Left lobe of liver (tissue), 2 donors: ENCODE measurements around the gene KCNH5. TPM values are rescaled to one million over a fixed set of nuclear protein-coding genes. Genes with fewer than 3 reads are reported as not detected.

Experiments used
- ATAC-seq: fragments of 200-7000 bp; cut with Tn5 transposase; one replicate; pipeline ENCODE4 v1.9.1; 2020; ENCODE audit warnings: mild to moderate bottlenecking, moderate library complexity
- DNase-seq: peaks from one replicate; pipeline ENCODE4 v3.0.0-alpha.2; 2020; ENCODE audit warnings: low spot score
- total RNA-seq: library from RNA; stranded (reverse); gene quantifications from one replicate; pipeline ENCODE4 v1.2.1, GENCODE V29; 2021
- donor health status: DM: no; HTN: no; CAD: no; lungs with moderate emphysema.
- donor health status: DM: no; HTN: yes; CAD: no.

The KCNH5 gene
- total RNA-seq, 1 donor from 2014 or later: not detected

DNA sequence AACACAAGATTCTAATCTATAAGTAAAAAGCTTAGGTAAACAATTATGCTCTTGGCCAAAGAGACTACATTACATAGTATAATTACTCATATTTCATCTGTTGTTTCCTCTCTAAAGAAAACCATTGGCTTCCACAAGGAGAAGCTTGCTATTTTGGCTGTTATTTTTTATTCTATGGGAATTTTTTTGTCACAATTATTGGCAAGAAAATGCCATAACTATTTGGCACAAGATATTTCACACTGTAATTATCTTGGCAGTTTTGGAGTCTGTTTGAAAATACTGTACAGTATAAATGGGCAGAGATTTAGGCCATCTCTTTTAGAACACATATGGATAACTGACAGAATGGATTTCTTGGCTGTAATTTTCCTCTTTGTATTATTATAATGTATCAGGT is 51.2 kb downstream of the KCNH5 start:
- DNase-seq (no peak), ATAC-seq (no peak)

GRCh38 chr14:62988967-62989366 is 56.3 kb downstream of the KCNH5 start:
- ATAC-seq (no peak), DNase-seq (no peak)

- ATAC-seq: no peak
Observed at GRCh38 chr14:62983821-62984220, 61.4 kb downstream of the KCNH5 start.

DNA sequence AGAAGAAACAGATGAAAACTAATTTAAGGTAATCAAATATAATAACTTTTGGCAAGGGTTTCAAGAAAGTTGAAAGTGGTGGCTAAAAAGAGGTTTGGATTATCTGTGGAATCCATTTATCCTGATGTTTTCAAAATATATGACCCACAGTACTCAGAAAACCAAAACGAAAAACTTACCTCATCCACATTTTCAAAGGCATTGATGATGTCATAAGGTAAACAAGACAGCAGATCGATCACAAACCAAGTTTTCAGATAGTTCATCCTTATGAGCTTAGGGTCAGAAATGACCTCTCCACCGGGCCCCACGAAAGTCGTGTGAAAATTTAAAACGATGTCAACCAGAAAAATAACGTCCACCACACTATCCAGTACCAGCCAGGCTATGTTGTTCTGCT is 64.6 kb downstream of the KCNH5 start:
- DNase-seq (no peak), ATAC-seq (no peak)

More at GRCh38 chr14:62983821-62984220, 61.4 kb downstream of the KCNH5 start:
- DNase-seq: no peak

DNA sequence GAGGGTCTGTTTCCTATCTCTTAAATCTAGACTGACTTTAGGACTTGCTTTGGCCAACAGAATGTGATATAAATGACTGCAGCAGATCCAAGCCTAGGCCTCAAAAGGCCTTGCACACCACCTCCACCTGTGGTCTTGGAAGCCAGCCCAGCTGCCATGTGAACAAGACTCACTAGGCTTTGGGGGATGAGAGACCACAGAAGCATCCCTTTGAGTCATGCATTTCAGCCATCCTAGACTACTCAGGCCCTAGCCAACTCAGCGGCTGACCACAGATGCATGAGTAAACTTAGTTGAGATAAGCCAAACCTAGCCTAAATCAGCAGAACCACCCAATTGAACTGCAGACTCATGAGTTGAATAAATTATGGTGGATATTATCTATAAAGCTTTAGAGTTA is 87.7 kb downstream of the KCNH5 start:
- DNase-seq (no peak), ATAC-seq (no peak)

GRCh38 chr14:62956413-62956812 is 88.8 kb downstream of the KCNH5 start:
- no peak for ATAC-seq
- DNase-seq: no peak

- no peak for DNase-seq
- ATAC-seq: no peak
Observed at GRCh38 chr14:62954165-62954564, 91.1 kb downstream of the KCNH5 start.

- ATAC-seq (no peak), DNase-seq (no peak)
Observed at GRCh38 chr14:62952226-62952625, 93.0 kb downstream of the KCNH5 start.

DNA sequence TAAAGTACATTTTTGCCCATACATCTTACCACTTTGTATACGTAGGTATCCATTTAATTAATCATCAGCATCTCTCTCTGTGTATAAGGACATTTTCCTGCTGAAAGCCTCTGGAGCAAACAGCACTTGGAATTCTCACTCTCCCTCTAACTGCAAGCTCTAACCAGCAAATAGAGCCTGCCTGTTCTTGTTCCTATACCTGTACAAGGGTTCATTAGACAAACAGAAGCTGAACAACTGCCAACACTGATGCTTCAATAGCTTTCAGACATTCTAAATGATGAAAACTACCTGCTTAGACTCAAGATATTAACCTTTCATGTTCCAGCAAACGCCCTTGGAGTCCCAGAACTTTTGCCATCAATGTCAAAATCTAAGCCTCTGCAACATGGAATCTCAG is 98.0 kb downstream of the KCNH5 start:
- no peak for ATAC-seq
- no peak for DNase-seq

GRCh38 chr14:62946221-62946620 is 99.0 kb downstream of the KCNH5 start:
- DNase-seq (no peak), ATAC-seq (no peak)

- DNase-seq: no peak
- ATAC-seq: no peak
Observed at GRCh38 chr14:62943202-62943601, 102.1 kb downstream of the KCNH5 start.

DNA sequence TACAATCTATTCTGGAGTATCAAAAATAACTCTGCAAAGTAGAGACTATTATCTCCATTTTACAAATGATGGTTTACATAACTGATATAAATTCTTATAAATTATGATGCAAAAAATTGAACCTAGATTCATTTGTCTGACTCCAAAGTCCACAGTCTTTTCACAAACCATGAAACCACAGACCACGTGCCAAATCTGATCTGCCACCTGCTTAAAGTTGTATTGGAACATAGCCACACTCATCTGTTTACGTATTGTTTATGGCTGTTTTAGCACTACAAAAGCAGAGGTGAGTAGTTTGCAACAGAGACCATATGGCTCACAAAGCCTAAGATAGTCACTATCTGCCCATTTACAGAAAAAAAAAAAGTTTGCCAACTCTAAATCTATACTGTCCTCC is 105.3 kb downstream of the KCNH5 start:
- no peak for ATAC-seq

DNA sequence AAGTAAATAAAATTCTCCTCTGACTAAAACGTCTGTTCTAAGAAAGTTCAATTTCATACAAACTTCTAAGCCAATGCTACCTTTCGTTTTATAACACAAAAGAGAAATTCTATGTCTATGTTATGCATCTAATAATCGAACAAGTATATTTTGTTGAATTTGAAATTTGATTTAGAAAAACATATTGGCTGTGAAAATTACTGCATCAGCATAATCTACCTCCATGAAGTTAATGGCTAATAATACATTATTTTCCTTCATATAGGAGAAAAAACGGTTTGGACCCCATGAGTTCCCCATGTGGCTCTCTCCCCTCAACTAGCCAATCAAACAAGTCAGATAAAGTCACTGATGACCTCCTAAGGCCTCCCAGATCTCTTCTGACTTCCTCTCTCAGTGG is 106.5 kb downstream of the KCNH5 start:
- no peak for DNase-seq
- ATAC-seq: no peak

More for the DNA sequence above, 105.3 kb downstream of the KCNH5 start:
- DNase-seq: no peak

- DNase-seq: no peak
- ATAC-seq: no peak
Observed at GRCh38 chr14:62934439-62934838, 110.8 kb downstream of the KCNH5 start.

DNA sequence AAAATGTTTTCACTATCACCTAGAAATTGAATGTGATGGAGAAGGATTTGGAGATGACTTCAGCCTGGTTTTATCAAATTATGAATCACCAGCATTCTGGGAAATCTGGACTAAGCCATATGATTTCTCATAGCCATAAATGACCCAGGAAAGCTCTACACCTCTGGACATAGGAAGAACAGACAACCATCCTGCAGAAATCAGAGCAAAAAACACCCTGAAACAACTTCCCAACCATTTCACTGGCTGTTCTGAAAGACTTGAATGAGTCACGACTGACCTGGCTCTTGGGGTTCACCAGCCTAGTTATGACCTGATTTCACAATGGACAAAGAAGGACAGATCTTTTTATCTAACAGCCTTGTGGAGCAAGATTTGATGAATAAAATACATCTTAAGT is 123.8 kb downstream of the KCNH5 start:
- no peak for DNase-seq
- ATAC-seq: no peak

- DNase-seq (no peak), ATAC-seq (no peak)
Observed at GRCh38 chr14:62916551-62916950, 128.7 kb downstream of the KCNH5 start.

DNA sequence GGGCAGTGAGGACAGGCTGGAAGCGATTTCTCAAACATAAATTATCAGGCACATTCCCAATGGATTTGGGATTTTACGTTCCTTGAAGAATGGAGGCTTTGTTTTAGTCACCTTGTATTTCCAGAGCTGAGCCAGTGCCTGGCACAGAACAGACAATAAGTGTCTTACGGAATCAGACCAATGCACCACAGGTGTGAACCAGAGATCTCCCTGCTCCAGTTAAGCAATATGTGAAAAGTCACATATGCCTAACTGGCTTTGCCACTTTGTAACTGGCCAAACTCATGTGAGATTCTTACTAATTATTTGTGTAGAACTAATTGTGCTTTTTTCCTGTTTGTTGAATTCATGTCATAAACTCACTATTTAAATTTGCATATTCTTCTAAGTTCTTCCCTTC is 130.4 kb downstream of the KCNH5 start:
- DNase-seq: no peak
- ATAC-seq: no peak

DNA sequence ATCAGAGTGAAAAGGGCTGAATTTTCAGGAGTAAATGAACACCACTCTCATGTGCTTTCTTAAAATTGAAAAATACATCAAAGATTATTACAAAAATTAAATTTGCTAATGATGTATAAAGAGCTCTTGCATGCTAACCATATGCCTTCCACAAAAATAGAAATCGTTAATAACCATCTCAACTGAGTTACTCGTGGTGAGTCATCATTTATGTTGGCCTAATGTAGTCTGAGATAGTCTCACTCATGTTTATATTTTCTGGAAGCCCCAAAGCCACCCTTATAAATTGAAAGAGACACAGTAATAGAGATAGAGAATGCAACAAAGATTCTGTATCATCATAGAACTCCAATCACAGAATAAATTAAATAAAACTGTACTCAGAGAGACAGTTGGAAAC is 131.2 kb downstream of the KCNH5 start:
- DNase-seq: no peak
- ATAC-seq: no peak

DNA sequence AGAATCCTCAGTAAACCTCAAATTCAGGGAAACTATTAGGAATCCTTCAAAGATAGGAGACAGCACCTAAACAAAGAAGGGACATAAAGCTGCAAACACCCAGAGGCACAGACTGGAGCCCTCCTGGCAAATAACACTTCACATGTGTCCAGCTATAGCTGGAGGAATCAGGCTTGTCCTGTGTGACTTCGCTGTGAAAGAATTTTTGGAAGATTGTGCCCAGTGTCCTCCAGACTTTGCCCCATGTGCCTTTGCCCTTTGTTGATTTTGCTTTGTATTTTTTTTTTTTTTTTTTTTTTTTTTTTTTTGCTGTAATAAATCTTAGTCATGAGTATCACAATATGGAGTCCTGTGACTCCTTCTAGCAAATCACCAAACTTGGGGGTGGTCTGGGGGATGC is 136.8 kb downstream of the KCNH5 start:
- ATAC-seq (no peak), DNase-seq (no peak)

DNA sequence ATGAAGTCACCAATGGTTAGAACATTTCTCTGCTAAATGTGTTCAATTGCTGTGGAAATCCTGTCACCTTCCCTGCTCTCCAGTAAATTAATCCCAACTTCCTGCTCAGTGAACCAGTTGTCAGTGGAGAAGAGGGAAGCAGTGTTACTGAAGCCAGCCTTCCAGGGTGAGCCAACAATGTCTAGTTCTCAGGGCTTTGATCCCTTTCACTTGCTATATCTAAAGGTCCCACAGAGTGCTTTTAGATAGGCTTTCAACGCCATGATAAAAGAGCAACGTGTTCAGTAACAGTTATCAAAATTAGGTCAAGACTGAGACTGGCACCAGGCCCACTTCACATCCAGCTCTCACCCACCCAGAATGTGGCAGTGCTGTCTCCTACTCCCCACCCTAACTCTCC is 139.7 kb downstream of the KCNH5 start:
- DNase-seq (no peak), ATAC-seq (no peak)

DNA sequence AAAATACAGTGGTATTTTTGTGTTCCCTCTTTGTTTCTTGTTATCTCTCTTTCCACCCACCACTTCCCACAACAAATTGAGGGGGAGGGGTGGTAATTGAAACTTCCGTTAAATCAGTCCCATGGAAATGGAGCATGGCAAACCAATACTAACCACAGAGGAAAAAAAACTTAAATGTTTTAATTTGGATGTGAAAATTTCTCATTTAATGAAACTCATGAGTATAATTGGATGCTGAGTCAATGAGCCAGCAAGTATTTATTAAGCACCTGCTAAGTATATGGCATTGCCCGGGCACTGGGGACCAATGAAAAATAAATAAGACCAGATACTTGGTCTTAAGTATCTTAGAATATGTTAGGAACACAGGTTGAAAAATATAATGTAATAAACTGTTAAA is 147.5 kb downstream of the KCNH5 start:
- DNase-seq (no peak), ATAC-seq (no peak)

- DNase-seq: no peak
- no peak for ATAC-seq
Observed at GRCh38 chr14:62896932-62897456, 148.3 kb downstream of the KCNH5 start.

- no peak for DNase-seq
- ATAC-seq: no peak
Observed at GRCh38 chr14:62894736-62895135, 150.5 kb downstream of the KCNH5 start.

GRCh38 chr14:62889364-62889763 is 155.9 kb downstream of the KCNH5 start:
- ATAC-seq (no peak), DNase-seq (no peak)
